HG03432 (cell line): ENCODE measurements around the gene ST6GALNAC5.

Experiments
- ATAC-seq: cut with Tn5 transposase; IDR thresholded peaks from one replicate; pipeline ENCODE4 v1.9.1; 2021; ENCODE audit warnings: mild to moderate bottlenecking, moderate library complexity; ENCODE audit not compliant: unreplicated experiment

Gene ST6GALNAC5

DNA sequence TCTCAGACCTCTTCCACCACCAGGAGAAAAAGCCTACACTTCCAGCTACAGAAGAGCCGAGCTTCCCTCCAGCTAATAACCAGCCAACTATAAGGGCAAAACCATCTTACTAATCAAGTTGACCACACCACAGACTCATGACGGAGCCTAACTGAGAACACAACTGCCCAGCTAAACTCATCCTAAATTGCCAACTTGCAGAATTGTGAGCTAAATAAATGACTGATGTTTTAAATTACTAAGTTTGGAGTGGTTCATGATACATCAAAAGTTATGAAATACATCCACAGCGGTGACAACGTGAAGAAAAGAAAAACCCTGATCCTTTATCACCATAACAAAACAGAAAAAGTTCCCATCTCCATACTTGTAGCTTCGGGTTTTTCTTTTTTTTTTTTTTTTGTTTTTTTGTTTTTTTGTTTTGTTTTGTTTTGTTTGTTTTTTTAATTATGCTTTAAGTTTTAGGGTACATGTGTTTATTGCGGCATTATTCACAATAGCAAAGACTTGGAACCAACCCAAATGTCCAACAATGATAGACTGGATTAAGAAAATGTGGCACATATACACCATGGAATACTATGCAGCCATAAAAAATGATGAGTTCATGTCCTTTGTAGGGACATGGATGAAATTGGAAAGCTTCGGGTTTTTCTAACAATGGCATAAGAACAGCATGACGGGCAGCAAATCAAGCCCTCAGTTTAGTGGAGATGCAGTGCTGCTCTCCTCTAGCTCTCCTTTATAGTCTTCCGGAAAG lies 229.4 kb downstream of the ST6GALNAC5 start:
- no peak for ATAC-seq

DNA sequence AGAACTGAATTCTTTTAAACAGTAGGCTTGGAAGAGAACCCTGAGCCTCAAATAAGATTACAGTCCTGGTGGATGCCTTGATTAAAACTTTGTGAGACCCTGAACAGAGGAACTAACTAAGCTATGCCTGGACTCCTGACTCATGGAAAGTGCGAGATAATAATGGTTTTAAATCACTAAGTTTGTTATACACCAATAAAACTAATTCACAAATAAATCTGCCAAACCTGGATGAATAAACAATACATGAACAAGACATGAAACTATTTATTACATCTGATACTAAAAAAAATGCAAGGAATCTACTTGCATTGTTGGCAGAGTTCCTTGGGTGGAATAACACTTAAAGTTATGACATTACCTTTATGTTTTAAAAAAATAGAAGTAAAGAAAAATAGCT lies 233.6 kb downstream of the ST6GALNAC5 start:
- ATAC-seq: no peak

DNA sequence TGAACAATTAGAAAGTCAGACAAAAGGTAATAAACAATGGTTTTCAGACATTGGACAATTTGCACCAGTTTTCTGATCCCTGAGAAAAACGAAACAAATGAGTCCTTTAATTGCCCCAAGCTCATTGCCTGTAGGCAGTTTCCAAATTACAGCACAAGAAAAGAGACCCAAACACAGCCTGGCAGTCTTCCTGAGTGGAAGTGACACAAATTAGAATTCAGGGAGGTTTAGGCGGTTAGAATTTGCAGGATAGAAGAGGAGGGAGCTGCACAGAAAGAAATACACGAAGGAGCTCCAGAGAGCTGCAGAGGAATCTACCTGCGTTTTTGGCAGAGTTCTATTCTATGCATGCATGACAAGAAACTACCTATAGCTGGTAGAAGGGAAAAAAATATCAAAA lies 236.2 kb downstream of the ST6GALNAC5 start:
- ATAC-seq: no peak

DNA sequence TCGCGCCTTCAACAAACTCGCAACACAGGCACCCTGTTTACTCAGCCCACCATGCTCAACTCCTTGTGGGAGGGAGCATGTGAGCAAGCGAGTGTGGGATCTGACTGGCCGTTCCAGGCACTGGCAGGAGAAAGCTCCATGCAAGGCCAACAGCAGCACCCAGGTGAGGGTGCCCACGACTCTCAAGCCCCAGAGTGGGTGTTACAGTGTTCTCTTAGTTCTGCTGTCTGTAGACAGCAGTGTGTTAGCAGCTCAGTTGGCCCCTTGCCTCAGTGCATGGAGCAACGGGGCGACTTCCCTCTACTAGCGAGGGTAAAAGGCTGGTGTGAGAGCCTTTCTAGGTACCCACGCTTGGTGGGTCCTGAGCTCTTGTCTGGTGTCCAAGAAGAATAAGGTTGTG lies 237.4 kb downstream of the ST6GALNAC5 start:
- ATAC-seq: no peak
